HEK293 (cell line): ENCODE results near the gene FADS1.

Source experiments
- CTCF ChIA-PET: fragments of 350-600 bp; formaldehyde crosslinking; extraction: SDS; loops from one replicate; lab custom pipeline; 2021; ENCODE audit warnings: antibody characterized with exemption; lab: Yijun Ruan, JAX
- POLR2A ChIA-PET: fragments of 300-600 bp; formaldehyde crosslinking; extraction: SDS; loops from one replicate; lab custom pipeline; 2020; ENCODE audit warnings: antibody characterized with exemption, inconsistent platforms; lab: Yijun Ruan, JAX
- H3K27ac ChIP-seq: fragments of 200-500 bp; sonication (Bioruptor generic); 2 replicates; pipeline ENCODE4 v1.5.1; 2014; ENCODE audit warnings: low read depth, low read length, control low read depth, inconsistent platforms; ENCODE audit errors: extremely low read depth
- H3K36me3 ChIP-seq, 2 experiments: fragments of 200-500 bp in 1 of 2; sonication (Bioruptor generic) in 1 of 2; 1 replicate in 1 of 2; 2 replicates in 1 of 2; pipeline ENCODE4 v1.5.1; 2014 to 2017; ENCODE audit warnings: inconsistent platforms in 2 of 2, low read length in 2 of 2; ENCODE audit not compliant: control insufficient read depth in 2 of 2, insufficient read depth in 1 of 2
- H3K4me1 ChIP-seq: fragments of 200-500 bp; sonication (Bioruptor generic); 2 replicates; pipeline ENCODE4 v1.5.1; 2014; ENCODE audit warnings: mild to moderate bottlenecking, low read length, inconsistent platforms; ENCODE audit not compliant: control insufficient read depth, insufficient read depth
- H3K4me3 ChIP-seq: 2 replicates; pipeline ENCODE4 v1.5.1; 2011; ENCODE audit warnings: low read depth, mild to moderate bottlenecking, control low read depth, low read length, moderate library complexity
- H3K9me3 ChIP-seq: fragments of 200-500 bp; sonication (Bioruptor generic); 2 replicates; pipeline ENCODE4 v1.5.1; 2014; ENCODE audit warnings: low read depth, low read length, inconsistent platforms; ENCODE audit not compliant: control insufficient read depth, insufficient read depth
- BCL11A ChIP-seq: fragments of 450-650 bp; formaldehyde crosslinking; IDR thresholded peaks from 2 replicates; pipeline ENCODE4 v1.5.1; 2016; ENCODE audit warnings: low read depth, missing biosample characterization, missing genetic modification characterization
- GLIS2 ChIP-seq: fragments of 450-650 bp; formaldehyde crosslinking; IDR thresholded peaks from 2 replicates; pipeline ENCODE4 v1.5.1; 2016; ENCODE audit warnings: missing biosample characterization, missing genetic modification characterization
- KLF16 ChIP-seq: fragments of 450-650 bp; formaldehyde crosslinking; IDR thresholded peaks from 2 replicates; pipeline ENCODE4 v1.5.1; 2017; ENCODE audit warnings: missing biosample characterization, missing genetic modification characterization
- REPIN1 ChIP-seq: fragments of 450-650 bp; formaldehyde crosslinking; IDR thresholded peaks from 2 replicates; pipeline ENCODE4 v1.5.1; 2017; ENCODE audit warnings: missing biosample characterization, missing genetic modification characterization, low read depth
- REST ChIP-seq: fragments of 450-650 bp; formaldehyde crosslinking; IDR thresholded peaks from 2 replicates; pipeline ENCODE4 v1.5.1; 2016; ENCODE audit warnings: missing biosample characterization, missing genetic modification characterization
- SP2 ChIP-seq: fragments of 450-650 bp; formaldehyde crosslinking; IDR thresholded peaks from 2 replicates; pipeline ENCODE4 v1.5.1; 2016; ENCODE audit warnings: missing biosample characterization, missing genetic modification characterization
- TRIM28 ChIP-seq: IDR thresholded peaks from 2 replicates; pipeline ENCODE4 v1.6.1; 2011; ENCODE audit warnings: low read length, control low read depth, borderline replicate concordance
- ZIC2 ChIP-seq: fragments of 450-650 bp; formaldehyde crosslinking; IDR thresholded peaks from 2 replicates; pipeline ENCODE4 v1.5.1; 2016; ENCODE audit warnings: missing biosample characterization, missing genetic modification characterization
- ZNF248 ChIP-seq: fragments of 450-650 bp; formaldehyde crosslinking; IDR thresholded peaks from 2 replicates; pipeline ENCODE4 v1.5.1; 2017; ENCODE audit warnings: missing biosample characterization, missing genetic modification characterization
- ZNF423 ChIP-seq: fragments of 450-650 bp; formaldehyde crosslinking; IDR thresholded peaks from 2 replicates; pipeline ENCODE4 v1.5.1; 2016; ENCODE audit warnings: missing biosample characterization, missing genetic modification characterization
- ZNF629 ChIP-seq: fragments of 450-650 bp; formaldehyde crosslinking; IDR thresholded peaks from 2 replicates; pipeline ENCODE4 v1.5.1; 2017; ENCODE audit warnings: missing biosample characterization, missing genetic modification characterization
- ZNF654 ChIP-seq: fragments of 450-650 bp; formaldehyde crosslinking; IDR thresholded peaks from 2 replicates; pipeline ENCODE4 v1.5.1; 2016; ENCODE audit warnings: low read depth, missing biosample characterization, missing genetic modification characterization
- TF ChIP-seq, protein P1 (sequence below): fragments of 450-650 bp; formaldehyde crosslinking; IDR thresholded peaks from 2 replicates; pipeline ENCODE4 v1.5.1; 2016; ENCODE audit warnings: missing biosample characterization, missing genetic modification characterization, low read depth

The FADS1 gene

GRCh38 chr11:61765550-61766253 lies 51.1 kb downstream of the FADS1 start:
- TF ChIP-seq KLF16 (tag by site-specific recombination) (no peak), ZIC2 (tag by site-specific recombination) (peak; percentile 61), GLIS2 (tag by site-specific recombination) (peak; percentile 55), REST (tag by site-specific recombination) (no peak)
- ChIA-PET POLR2A (interaction anchor here (1.1 kb wide), 1 partner anchor 25 kb away, joined by 5 read pairs; no protein-coding TSS in a partner anchor), CTCF (interaction anchor here (1.2 to 1.5 kb wide), 2 partner anchors 11 to 14 kb away, joined by 3 to 6 read pairs; no protein-coding TSS in a partner anchor)
- H3K36me3 ChIP-seq = no peaks in the 10 kb centered on the region
- H3K4me3 ChIP-seq = no peak overlapping the region
- no peaks in the 10 kb centered on the region for H3K4me1 ChIP-seq
- no peaks in the 10 kb centered on the region for H3K9me3 ChIP-seq
- H3K27ac ChIP-seq = no peak overlapping the region

GRCh38 chr11:61764606-61765260 lies 52.1 kb downstream of the FADS1 start:
- Histone ChIP-seq H3K27ac (no peak overlapping the region), H3K4me3 (no peak overlapping the region), H3K9me3 (no peaks in the 10 kb centered on the region), H3K4me1 (no peaks in the 10 kb centered on the region), H3K36me3 (no peaks in the 10 kb centered on the region)
- POLR2A ChIA-PET = interaction anchor here (1.1 kb wide), 1 partner anchor 26 kb away, joined by 5 read pairs; no protein-coding TSS in a partner anchor
- TF ChIP-seq ZNF629 (tag by site-specific recombination) = no peak
- TF ChIP-seq, protein P1, sequence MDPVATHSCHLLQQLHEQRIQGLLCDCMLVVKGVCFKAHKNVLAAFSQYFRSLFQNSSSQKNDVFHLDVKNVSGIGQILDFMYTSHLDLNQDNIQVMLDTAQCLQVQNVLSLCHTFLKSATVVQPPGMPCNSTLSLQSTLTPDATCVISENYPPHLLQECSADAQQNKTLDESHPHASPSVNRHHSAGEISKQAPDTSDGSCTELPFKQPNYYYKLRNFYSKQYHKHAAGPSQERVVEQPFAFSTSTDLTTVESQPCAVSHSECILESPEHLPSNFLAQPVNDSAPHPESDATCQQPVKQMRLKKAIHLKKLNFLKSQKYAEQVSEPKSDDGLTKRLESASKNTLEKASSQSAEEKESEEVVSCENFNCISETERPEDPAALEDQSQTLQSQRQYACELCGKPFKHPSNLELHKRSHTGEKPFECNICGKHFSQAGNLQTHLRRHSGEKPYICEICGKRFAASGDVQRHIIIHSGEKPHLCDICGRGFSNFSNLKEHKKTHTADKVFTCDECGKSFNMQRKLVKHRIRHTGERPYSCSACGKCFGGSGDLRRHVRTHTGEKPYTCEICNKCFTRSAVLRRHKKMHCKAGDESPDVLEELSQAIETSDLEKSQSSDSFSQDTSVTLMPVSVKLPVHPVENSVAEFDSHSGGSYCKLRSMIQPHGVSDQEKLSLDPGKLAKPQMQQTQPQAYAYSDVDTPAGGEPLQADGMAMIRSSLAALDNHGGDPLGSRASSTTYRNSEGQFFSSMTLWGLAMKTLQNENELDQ (tag by site-specific recombination) = no peak
- no peak for TF ChIP-seq BCL11A (tag by site-specific recombination)
- TF ChIP-seq ZNF248 (tag by site-specific recombination) = no peak
- TF ChIP-seq REPIN1 (tag by site-specific recombination) = no peak
- no peak for TF ChIP-seq ZNF423 (tag by site-specific recombination)
- no peak for TF ChIP-seq TRIM28
- no peak for TF ChIP-seq ZNF654 (tag by site-specific recombination)
- peak; percentile 17; the same call in 1 of the 2 replicates for TF ChIP-seq SP2 (tag by site-specific recombination)
- TF ChIP-seq, all 188 proteins: peak for 1
- CTCF ChIA-PET = interaction anchor here (1.1 to 1.3 kb wide), 2 partner anchors 17 to 81 kb away, joined by 3 to 4 read pairs; no protein-coding TSS in a partner anchor
